ENCODE results near the gene PSMD5. TPM values are rescaled to one million over a fixed set of nuclear protein-coding genes. Genes with fewer than 3 reads are reported as not detected.

PSMD5 gene
- total and polyA plus RNA-seq, 10 of the 15 experiments (the other 5 are each of a cell fraction or from before 2014, with no cell fraction given): 8.8 to 47.7 (median 25.1) TPM

GRCh38 chr9:120874226-120875194, 31.8 kb upstream of the PSMD5 start (continued):
- TF ChIP-seq ATF2 (IDR thresholded peaks at IDR 0.05; ENCODE audit: low read length) (no peak), RAD21 (IDR thresholded peaks at IDR 0.05; ENCODE audit: insufficient read depth, low read depth, low read length) (no peak), ZNF24 (IDR thresholded peaks at IDR 0.05) (no peak)

GRCh38 chr9:120873512-120873911, 30.8 kb upstream of the PSMD5 start:
- peaks cover 24% of the 10 kb centered on the region for H3K4me1 ChIP-seq (ENCODE audit: control insufficient read depth, insufficient read depth, low read length)
- in situ Hi-C loops (cut with MboI): loop anchor here (5.0 kb wide), 1 partner anchor 64 kb away; no protein-coding TSS in a partner anchor
- TF ChIP-seq REST (IDR thresholded peaks at IDR 0.05; ENCODE audit: low read depth, low read length) (no peak), CHD2 (IDR thresholded peaks at IDR 0.05; ENCODE audit: borderline replicate concordance, low read depth, low read length) (no peak), CEBPB (IDR thresholded peaks at IDR 0.05; ENCODE audit: borderline replicate concordance in 1 of 2, low read depth in 2 of 2, low read length in 2 of 2) (no peak), NBN (IDR thresholded peaks at IDR 0.05) (no peak), RELB (IDR thresholded peaks at IDR 0.05; ENCODE audit: low read depth) (no peak), CEBPZ (IDR thresholded peaks at IDR 0.05; ENCODE audit: low read depth, low read length) (no peak)

More at GRCh38 chr9:120873512-120873911, 30.8 kb upstream of the PSMD5 start:
- no peak for FAIRE-seq
- no peak overlapping the region for H3K4me2 ChIP-seq (ENCODE audit: control insufficient read depth, insufficient read depth)
- no peak overlapping the region for H3K9ac ChIP-seq (ENCODE audit: control insufficient read depth, insufficient read depth, low read length)
- ChIA-PET SMC1A (ENCODE audit: uncharacterized antibody, unreplicated experiment) (interaction anchor here (0.5 to 2.2 kb wide), 11 partner anchors 14 to 117 kb away, joined by 3 to 12 read pairs (median 5); no protein-coding TSS in a partner anchor), POLR2A (interaction anchor here (0.6 to 8.2 kb wide), 7 partner anchors 9 to 80 kb away, joined by 3 to 75 read pairs (median 6); partner anchors contain the start of gene FBXW2), RAD21 (ENCODE audit: unreplicated experiment) (interaction anchor here (0.7 to 2.1 kb wide), 6 partner anchors 55 to 325 kb away, joined by 3 to 11 read pairs (median 4); partner anchors contain the start of gene FBXW2), CTCF (interaction anchor here (0.8 to 3.0 kb wide), 11 partner anchors 12 to 186 kb away, joined by 3 to 20 read pairs (median 5); no protein-coding TSS in a partner anchor)
- H3K27me3 ChIP-seq (replicated peaks in 1 of 2; ENCODE audit: control insufficient read depth in 2 of 2, insufficient read depth in 2 of 2, low read length in 1 of 2): no peaks in the 10 kb centered on the region
- H3K4me3 ChIP-seq: no peak overlapping the region
- BruUV-seq (replicated peaks): no TSS peak
- H2AFZ ChIP-seq (ENCODE audit: control insufficient read depth, low read depth, low read length): no peak overlapping the region
- no peak for ATAC-seq
- no peak for DNase-seq (ENCODE audit: low read depth, low spot score)
- H4K20me1 ChIP-seq (ENCODE audit: control insufficient read depth, insufficient read depth): no peaks in the 10 kb centered on the region
- intact Hi-C loops (cut with micrococcal nuclease; ENCODE audit: unreplicated experiment): no loop called here
- peaks cover 36% of the 10 kb centered on the region for H3K79me2 ChIP-seq (ENCODE audit: control insufficient read depth, insufficient read depth, low read length)
- H3K36me3 ChIP-seq (ENCODE audit: control insufficient read depth in 2 of 2, insufficient read depth in 2 of 2, low read length in 1 of 2): peaks cover 23 to 27% of the 10 kb centered on the region in 2 experiments
- H3K27ac ChIP-seq (ENCODE audit: control insufficient read depth, insufficient read depth): no peak overlapping the region
- no peaks in the 10 kb centered on the region for H3K9me3 ChIP-seq (replicated peaks; ENCODE audit: control insufficient read depth, insufficient read depth, low read length)
- 75% methylated on average over 4 of the region's 4 CpGs for WGBS (ENCODE audit: insufficient coverage, insufficient replicate concordance, low lambda C conversion rate, missing lambda C conversion rate)

Data from GM12878 (cell line).